Measurements from ENCODE around the gene CD96. TPM values are rescaled to one million over a fixed set of nuclear protein-coding genes. Genes with fewer than 3 reads are reported as not detected.

The CD96 gene
- total RNA-seq, 6 experiments from 2014 or later, result 0.31 to 1.3 (median 0.79) TPM

GRCh38 chr3:111616417-111617105 is 74.6 kb downstream of the CD96 start:
- Histone ChIP-seq H3K27ac (no peak overlapping the region), H3K27me3 (no peaks in the 10 kb centered on the region), H3K9me3 (no peaks in the 10 kb centered on the region), H3K4me1 (no peaks in the 10 kb centered on the region), H3K4me3 (no peak overlapping the region), H3K36me3 (no peaks in the 10 kb centered on the region)
- no peak for TF ChIP-seq POLR2A (IDR thresholded peaks at IDR 0.05)
- no peak for TF ChIP-seq CTCF (IDR thresholded peaks at IDR 0.05)
- intact Hi-C loops (cut with DNase I), result no loop called here
- 80% methylated on average over 1 of the region's 6 CpGs for WGBS (ENCODE audit: insufficient coverage, low coverage, low lambda C conversion rate, missing lambda C conversion rate)
- ATAC-seq, result peak in 3 of 4 donors; percentile 32 to 43 (median 34)
- DNase-seq, result no peak

DNA sequence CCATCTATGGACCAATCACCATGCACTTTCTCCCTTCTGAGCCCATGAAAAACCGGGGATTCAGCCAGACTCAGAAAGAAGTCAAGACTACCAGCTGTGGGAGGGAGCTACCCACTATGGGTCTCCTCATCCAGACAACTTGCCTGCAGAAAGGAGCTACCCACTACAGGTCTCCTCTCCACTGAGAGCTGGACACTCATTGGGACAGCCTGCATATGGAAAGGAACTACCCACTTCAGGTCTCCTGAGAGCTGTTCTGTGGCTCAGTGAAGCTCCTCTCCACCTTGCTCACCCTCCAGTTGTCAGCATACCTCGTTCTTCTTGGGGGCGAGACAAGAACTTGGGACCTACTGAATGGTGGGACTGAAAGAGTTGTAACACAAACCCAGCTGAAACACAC is 75.4 kb downstream of the CD96 start:
- TF ChIP-seq CTCF (IDR thresholded peaks at IDR 0.05) (no peak), POLR2A (IDR thresholded peaks at IDR 0.05) (no peak)
- Histone ChIP-seq H3K27ac (no peak overlapping the region), H3K4me1 (no peaks in the 10 kb centered on the region), H3K36me3 (no peaks in the 10 kb centered on the region), H3K4me3 (no peak overlapping the region), H3K27me3 (no peaks in the 10 kb centered on the region), H3K9me3 (no peaks in the 10 kb centered on the region)
- no CpG with 5 or more reads among the region's 3 CpGs for WGBS (ENCODE audit: insufficient coverage, low coverage, low lambda C conversion rate, missing lambda C conversion rate)
- intact Hi-C loops (cut with DNase I), result no loop called here
- ATAC-seq (no peak), DNase-seq (no peak)

DNA sequence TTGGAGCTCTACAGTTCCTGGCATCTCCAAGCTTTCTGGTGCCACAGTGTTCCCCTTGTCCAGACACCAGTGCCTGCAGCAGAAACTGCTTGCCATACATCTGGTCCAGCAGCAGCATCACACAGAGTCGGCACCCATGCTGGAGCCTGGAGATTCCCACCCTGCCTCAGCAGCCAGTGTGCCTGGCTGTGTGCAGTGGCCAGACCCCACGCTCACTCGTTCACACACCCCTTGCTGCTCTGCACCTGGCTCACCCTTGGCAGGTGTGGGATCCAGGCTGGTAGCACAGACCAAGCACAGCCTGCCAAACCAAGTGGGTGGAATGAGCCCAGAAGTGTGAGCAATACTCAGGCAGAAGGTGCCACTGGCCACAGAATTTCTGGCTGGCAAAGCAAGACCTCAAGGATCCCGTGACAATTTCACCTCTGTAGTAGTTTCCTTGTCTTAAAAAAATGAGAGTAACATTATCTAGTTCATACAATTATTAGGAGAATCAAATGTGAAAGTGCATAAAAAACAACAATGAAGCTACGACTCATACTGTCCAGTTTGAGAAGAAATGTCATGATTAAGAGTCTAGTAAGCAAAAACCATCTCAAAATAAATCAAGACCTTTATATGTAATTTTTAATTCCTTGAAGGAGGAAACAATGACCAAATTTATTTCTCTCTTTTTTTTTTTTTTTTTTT is 76.1 kb downstream of the CD96 start:
- Histone ChIP-seq H3K36me3 (no peaks in the 10 kb centered on the region), H3K4me1 (no peaks in the 10 kb centered on the region), H3K9me3 (no peaks in the 10 kb centered on the region), H3K27ac (no peak overlapping the region), H3K4me3 (no peak overlapping the region), H3K27me3 (no peaks in the 10 kb centered on the region)
- ATAC-seq, result no peak
- DNase-seq, result no peak
- TF ChIP-seq CTCF (IDR thresholded peaks at IDR 0.05) (no peak), POLR2A (IDR thresholded peaks at IDR 0.05) (no peak)
- 68% methylated on average over 2 of the region's 5 CpGs for WGBS (ENCODE audit: insufficient coverage, low coverage, low lambda C conversion rate, missing lambda C conversion rate)
- intact Hi-C loops (cut with DNase I), result no loop called here

DNA sequence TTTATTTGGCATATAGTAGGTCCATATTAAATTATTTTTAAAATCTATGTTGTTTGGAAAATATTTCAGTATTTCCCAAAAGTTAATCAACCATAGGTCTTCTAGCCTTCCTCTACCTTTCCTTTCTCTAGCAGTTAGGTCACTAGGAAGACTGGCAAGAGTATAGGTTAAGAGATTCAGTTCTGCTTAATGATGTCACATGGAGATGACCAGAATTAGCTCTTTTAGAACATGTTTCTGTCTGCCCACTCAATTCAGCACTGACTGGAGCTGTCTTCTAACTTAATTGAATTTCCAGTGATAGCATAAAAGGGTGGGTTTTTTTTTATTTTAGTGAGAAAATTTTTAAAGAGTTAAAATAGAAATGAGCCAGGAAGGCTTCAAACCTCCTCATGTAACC is 76.9 kb downstream of the CD96 start:
- H3K36me3 ChIP-seq, result no peaks in the 10 kb centered on the region
- DNase-seq (no peak), ATAC-seq (no peak)
- intact Hi-C loops (cut with DNase I), result no loop called here
- TF ChIP-seq POLR2A (IDR thresholded peaks at IDR 0.05), result no peak
- TF ChIP-seq CTCF (IDR thresholded peaks at IDR 0.05), result no peak
- no peaks in the 10 kb centered on the region for H3K9me3 ChIP-seq
- H3K4me1 ChIP-seq, result no peaks in the 10 kb centered on the region
- H3K27ac ChIP-seq, result no peak overlapping the region
- H3K4me3 ChIP-seq, result no peak overlapping the region
- no peaks in the 10 kb centered on the region for H3K27me3 ChIP-seq

Measured in right lobe of liver (tissue), 6 donors.